Activated T-helper 17 cell treated with anti-CD3 and anti-CD28 coated beads, Interleukin-2, amount 50 U/mL, for 72 hours (primary cell): Measurements from ENCODE around the gene CENPT. TPM values are rescaled to one million over a fixed set of nuclear protein-coding genes. Genes with fewer than 3 reads are reported as not detected.

Experiments
- ATAC-seq: fragments of 150-1000 bp; cut with Tn5 transposase; replicated peaks from 2 replicates; pipeline ENCODE4 v1.10.0; 2021; ENCODE audit warnings: mild to moderate bottlenecking, moderate library complexity
- H3K27ac Mint-ChIP-seq: one replicate; pipeline ENCODE4 v1.8.0; 2022; ENCODE audit warnings: mixed read lengths
- H3K27me3 Mint-ChIP-seq: one replicate; pipeline ENCODE4 v1.8.0; 2022; ENCODE audit warnings: mixed read lengths
- H3K36me3 Mint-ChIP-seq: one replicate; pipeline ENCODE4 v1.8.0; 2022; ENCODE audit warnings: low read depth, mild to moderate bottlenecking, mixed read lengths
- H3K4me1 Mint-ChIP-seq: one replicate; pipeline ENCODE4 v1.8.0; 2022; ENCODE audit warnings: mixed read lengths
- H3K4me3 Mint-ChIP-seq: one replicate; pipeline ENCODE4 v1.8.0; 2022; ENCODE audit warnings: mild to moderate bottlenecking, mixed read lengths
- H3K9me3 Mint-ChIP-seq: one replicate; pipeline ENCODE4 v1.8.0; 2022; ENCODE audit warnings: mixed read lengths
- total RNA-seq, 2 donors: library from RNA; stranded (reverse); gene quantifications; one replicate each; pipeline ENCODE4 v1.2.3, GENCODE V29; 2022

Gene CENPT, protein sequence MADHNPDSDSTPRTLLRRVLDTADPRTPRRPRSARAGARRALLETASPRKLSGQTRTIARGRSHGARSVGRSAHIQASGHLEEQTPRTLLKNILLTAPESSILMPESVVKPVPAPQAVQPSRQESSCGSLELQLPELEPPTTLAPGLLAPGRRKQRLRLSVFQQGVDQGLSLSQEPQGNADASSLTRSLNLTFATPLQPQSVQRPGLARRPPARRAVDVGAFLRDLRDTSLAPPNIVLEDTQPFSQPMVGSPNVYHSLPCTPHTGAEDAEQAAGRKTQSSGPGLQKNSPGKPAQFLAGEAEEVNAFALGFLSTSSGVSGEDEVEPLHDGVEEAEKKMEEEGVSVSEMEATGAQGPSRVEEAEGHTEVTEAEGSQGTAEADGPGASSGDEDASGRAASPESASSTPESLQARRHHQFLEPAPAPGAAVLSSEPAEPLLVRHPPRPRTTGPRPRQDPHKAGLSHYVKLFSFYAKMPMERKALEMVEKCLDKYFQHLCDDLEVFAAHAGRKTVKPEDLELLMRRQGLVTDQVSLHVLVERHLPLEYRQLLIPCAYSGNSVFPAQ
- 10 to 100 TPM; 61.4 to 64.2 TPM for total RNA-seq

GRCh38 chr16:67847064-67847861 is at the start of gene CENPT:
Gene CENPT, minus strand, starts transcription at chr16:67847693. Its CDS starts 13,834 bp downstream, at chr16:67833859.
- Mint-ChIP-seq H3K9me3 (no peaks in the 10 kb centered on the region), H3K27ac (peak within 1 kb of the TSS; percentile 91), H3K4me1 (peaks cover 9% of the 10 kb centered on the region), H3K27me3 (no peaks in the 10 kb centered on the region), H3K4me3 (peak within 1 kb of the TSS; percentile 88), H3K36me3 (peaks cover 43% of the 10 kb centered on the region)
- peak; percentile 57 for ATAC-seq

GRCh38 chr16:67897231-67897630 is 49.7 kb upstream of the CENPT start:
- Mint-ChIP-seq H3K9me3 (no peaks in the 10 kb centered on the region), H3K4me3 (no peak overlapping the region), H3K4me1 (peaks cover 26% of the 10 kb centered on the region), H3K36me3 (no peaks in the 10 kb centered on the region), H3K27me3 (no peaks in the 10 kb centered on the region), H3K27ac (no peak overlapping the region)
- no peak for ATAC-seq

DNA sequence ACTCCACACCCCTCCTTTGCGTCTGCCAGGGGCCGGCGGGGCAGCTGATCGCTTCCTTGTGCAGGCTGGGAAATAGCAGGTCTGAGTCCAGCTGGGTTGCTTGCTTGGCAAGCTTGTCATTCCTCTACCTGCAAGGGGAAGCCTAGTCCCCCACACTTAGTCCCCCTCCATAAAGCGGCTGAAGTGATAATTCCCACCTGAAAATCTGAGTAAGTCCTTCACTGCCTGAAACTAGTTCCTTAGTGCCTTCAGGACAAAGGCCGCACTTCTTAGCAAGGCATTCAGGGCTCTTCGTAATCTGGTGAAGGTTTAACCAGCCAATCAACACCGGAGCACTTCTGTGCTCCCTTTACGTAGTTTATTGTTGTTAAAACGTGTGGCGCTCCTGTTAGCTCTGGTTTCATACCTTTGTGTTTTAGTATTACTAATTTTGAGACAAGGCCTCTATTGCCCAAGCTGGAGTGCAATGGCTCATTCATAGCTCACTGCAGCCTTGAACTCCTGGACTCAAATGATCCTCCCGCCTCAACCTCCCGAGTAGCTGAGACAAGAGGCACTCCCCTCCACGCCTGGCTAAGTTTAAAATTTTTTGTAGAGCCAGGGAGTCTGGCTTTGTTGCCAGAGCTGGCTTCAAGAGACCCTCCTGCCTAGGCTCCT is 46.4 kb upstream of the CENPT start:
- Mint-ChIP-seq H3K36me3 (no peaks in the 10 kb centered on the region), H3K27ac (peak overlapping the region; percentile 96), H3K4me3 (peak overlapping the region; percentile 95), H3K9me3 (no peaks in the 10 kb centered on the region), H3K4me1 (peaks cover 22% of the 10 kb centered on the region), H3K27me3 (no peaks in the 10 kb centered on the region)
- ATAC-seq: no peak

GRCh38 chr16:67892899-67893742 is 45.6 kb upstream of the CENPT start, which contains the start of gene PSKH1:
Gene PSKH1, plus strand, starts transcription at chr16:67893254. Its CDS starts 15,496 bp downstream, at chr16:67908750.
- peak; percentile 100 for ATAC-seq
- H3K4me3 Mint-ChIP-seq: peak within 1 kb of the TSS; percentile 95

DNA sequence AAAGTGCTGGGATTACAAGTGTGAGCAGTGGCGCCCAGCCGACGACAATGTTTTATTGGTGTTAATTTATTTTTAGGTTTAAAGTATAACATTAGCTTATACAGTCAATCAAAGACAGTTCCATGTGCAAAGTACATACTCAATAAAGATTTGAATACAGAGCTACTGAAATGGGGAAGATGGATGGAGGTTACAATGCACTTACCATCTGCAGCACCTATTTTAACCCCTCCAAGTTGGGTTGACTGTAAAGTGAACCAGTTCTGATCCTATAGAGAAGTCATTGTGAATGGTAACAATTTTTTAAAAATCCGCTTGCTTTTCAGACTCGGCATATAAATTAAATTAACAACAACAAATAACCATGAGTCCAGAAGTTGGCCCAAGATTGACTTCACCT is 44.9 kb upstream of the CENPT start:
- Mint-ChIP-seq H3K27me3 (no peaks in the 10 kb centered on the region), H3K36me3 (no peaks in the 10 kb centered on the region), H3K27ac (peak overlapping the region; percentile 94), H3K4me1 (peaks cover 22% of the 10 kb centered on the region), H3K9me3 (no peaks in the 10 kb centered on the region), H3K4me3 (peak overlapping the region; percentile 95)
- no peak for ATAC-seq

More at GRCh38 chr16:67892899-67893742, 45.6 kb upstream of the CENPT start, which contains the start of gene PSKH1:
- H3K4me1 Mint-ChIP-seq: peaks cover 22% of the 10 kb centered on the region
- H3K27ac Mint-ChIP-seq: peak within 1 kb of the TSS; percentile 96
- H3K36me3 Mint-ChIP-seq: no peaks in the 10 kb centered on the region
- H3K9me3 Mint-ChIP-seq: no peaks in the 10 kb centered on the region
- no peaks in the 10 kb centered on the region for H3K27me3 Mint-ChIP-seq

GRCh38 chr16:67888331-67888730 is 40.8 kb upstream of the CENPT start:
- Mint-ChIP-seq H3K36me3 (peaks cover 20% of the 10 kb centered on the region), H3K4me1 (peaks cover 6% of the 10 kb centered on the region), H3K4me3 (no peak overlapping the region), H3K27ac (no peak overlapping the region), H3K27me3 (no peaks in the 10 kb centered on the region), H3K9me3 (no peaks in the 10 kb centered on the region)
- no peak for ATAC-seq

DNA sequence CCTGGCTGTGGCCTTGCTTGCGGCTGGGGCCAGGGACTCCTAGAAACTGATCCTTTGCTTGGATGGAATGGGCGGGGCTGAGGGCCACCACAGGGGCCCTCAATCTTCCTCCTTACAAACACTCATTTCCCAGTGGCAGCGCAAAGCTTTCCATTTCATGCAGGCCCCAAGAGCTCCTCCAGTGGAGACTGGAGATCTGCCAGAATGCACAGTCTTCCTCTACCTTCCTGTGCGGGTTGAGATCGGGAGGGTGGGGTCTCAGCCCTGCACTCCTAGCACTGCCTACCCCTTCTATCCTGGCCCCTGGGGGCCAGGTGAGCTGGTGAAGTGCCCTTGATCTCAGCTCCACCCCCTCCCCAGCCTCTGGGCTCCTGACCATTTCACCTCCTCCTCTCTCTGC is 38.9 kb upstream of the CENPT start:
- H3K36me3 Mint-ChIP-seq: peaks cover 35% of the 10 kb centered on the region
- no peak for ATAC-seq
- H3K27me3 Mint-ChIP-seq: no peaks in the 10 kb centered on the region
- no peak overlapping the region for H3K4me3 Mint-ChIP-seq
- H3K4me1 Mint-ChIP-seq: no peaks in the 10 kb centered on the region
- H3K9me3 Mint-ChIP-seq: no peaks in the 10 kb centered on the region
- H3K27ac Mint-ChIP-seq: no peak overlapping the region

- Mint-ChIP-seq H3K27me3 (no peaks in the 10 kb centered on the region), H3K4me3 (no peak overlapping the region), H3K36me3 (peaks cover 39% of the 10 kb centered on the region), H3K27ac (no peak overlapping the region), H3K4me1 (no peaks in the 10 kb centered on the region), H3K9me3 (no peaks in the 10 kb centered on the region)
- ATAC-seq: no peak
Measured at GRCh38 chr16:67885976-67886375, 38.5 kb upstream of the CENPT start.

GRCh38 chr16:67885545-67885944 is 38.1 kb upstream of the CENPT start:
- Mint-ChIP-seq H3K27me3 (no peaks in the 10 kb centered on the region), H3K36me3 (peaks cover 44% of the 10 kb centered on the region), H3K4me3 (no peak overlapping the region), H3K4me1 (no peaks in the 10 kb centered on the region), H3K27ac (no peak overlapping the region), H3K9me3 (no peaks in the 10 kb centered on the region)
- no peak for ATAC-seq

- Mint-ChIP-seq H3K27me3 (no peaks in the 10 kb centered on the region), H3K4me3 (no peak within 1 kb of the TSS), H3K9me3 (no peaks in the 10 kb centered on the region), H3K27ac (no peak within 1 kb of the TSS), H3K4me1 (no peaks in the 10 kb centered on the region), H3K36me3 (peaks cover 52% of the 10 kb centered on the region)
- ATAC-seq: no peak
Measured at GRCh38 chr16:67884684-67885083, 37.2 kb upstream of the CENPT start, which contains the start of gene NRN1L. Gene NRN1L, plus strand, starts transcription at chr16:67884885. Its CDS starts 19 bp downstream, at chr16:67884904.

GRCh38 chr16:67883872-67884261 is 36.4 kb upstream of the CENPT start:
- no peak overlapping the region for H3K27ac Mint-ChIP-seq
- peak; percentile 86 for ATAC-seq
- peaks cover 60% of the 10 kb centered on the region for H3K36me3 Mint-ChIP-seq
- no peak overlapping the region for H3K4me3 Mint-ChIP-seq
- H3K27me3 Mint-ChIP-seq: no peaks in the 10 kb centered on the region
- no peaks in the 10 kb centered on the region for H3K9me3 Mint-ChIP-seq
- no peaks in the 10 kb centered on the region for H3K4me1 Mint-ChIP-seq

GRCh38 chr16:67883146-67883871 is 35.8 kb upstream of the CENPT start:
- Mint-ChIP-seq H3K27me3 (no peaks in the 10 kb centered on the region), H3K36me3 (peaks cover 66% of the 10 kb centered on the region), H3K9me3 (no peaks in the 10 kb centered on the region), H3K27ac (no peak overlapping the region), H3K4me1 (no peaks in the 10 kb centered on the region), H3K4me3 (no peak overlapping the region)
- peak; percentile 14 for ATAC-seq
